B cell (primary cell): Measurements from ENCODE around the gene PLP2.
"Not testable (repeated sequence)": the region's sequence is repeated elsewhere in the genome, so short reads cannot be mapped to it uniquely, and the experiment has no call there.

Experiments used
- EZH2 ChIP-seq: IDR thresholded peaks from 2 replicates; pipeline ENCODE4 v1.6.1; 2012; ENCODE audit warnings: borderline replicate concordance, low read depth, mild to moderate bottlenecking, moderate library complexity, low read length; ENCODE audit not compliant: insufficient read depth, poor library complexity, severe bottlenecking
- TF ChIP-seq, protein P1 (sequence below): fragments of 200-600 bp; IDR thresholded peaks from one replicate; pipeline ENCODE4 v1.8.0; 2022; ENCODE audit warnings: antibody characterized with exemption, mild to moderate bottlenecking

DNA sequence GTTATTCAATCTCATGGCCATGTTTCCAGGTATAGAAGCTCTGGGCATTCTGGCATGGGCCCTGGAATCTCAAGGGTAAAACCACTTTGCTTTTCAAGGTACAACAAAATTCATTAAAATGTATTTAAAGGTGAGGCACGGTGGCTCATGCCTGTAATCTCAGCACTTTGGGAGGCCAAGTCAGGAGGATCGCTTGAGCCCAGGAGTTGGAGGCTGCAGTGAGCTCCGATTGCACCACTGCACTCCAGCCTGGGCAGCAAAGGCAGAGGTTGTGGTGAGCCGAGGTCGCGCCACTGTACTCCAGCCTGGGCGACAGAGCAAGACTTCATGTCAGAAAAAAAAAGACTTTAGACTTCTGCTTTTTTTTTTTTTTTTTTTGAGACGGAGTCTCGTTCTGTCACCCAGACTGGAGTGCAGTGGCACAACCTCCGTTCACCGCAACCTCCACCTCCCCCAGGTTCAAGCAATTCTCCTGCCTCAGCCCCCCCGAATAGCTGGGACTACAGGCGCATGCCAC lies 43.9 kb upstream of the PLP2 start:
- TF ChIP-seq, protein P1, sequence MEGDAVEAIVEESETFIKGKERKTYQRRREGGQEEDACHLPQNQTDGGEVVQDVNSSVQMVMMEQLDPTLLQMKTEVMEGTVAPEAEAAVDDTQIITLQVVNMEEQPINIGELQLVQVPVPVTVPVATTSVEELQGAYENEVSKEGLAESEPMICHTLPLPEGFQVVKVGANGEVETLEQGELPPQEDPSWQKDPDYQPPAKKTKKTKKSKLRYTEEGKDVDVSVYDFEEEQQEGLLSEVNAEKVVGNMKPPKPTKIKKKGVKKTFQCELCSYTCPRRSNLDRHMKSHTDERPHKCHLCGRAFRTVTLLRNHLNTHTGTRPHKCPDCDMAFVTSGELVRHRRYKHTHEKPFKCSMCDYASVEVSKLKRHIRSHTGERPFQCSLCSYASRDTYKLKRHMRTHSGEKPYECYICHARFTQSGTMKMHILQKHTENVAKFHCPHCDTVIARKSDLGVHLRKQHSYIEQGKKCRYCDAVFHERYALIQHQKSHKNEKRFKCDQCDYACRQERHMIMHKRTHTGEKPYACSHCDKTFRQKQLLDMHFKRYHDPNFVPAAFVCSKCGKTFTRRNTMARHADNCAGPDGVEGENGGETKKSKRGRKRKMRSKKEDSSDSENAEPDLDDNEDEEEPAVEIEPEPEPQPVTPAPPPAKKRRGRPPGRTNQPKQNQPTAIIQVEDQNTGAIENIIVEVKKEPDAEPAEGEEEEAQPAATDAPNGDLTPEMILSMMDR, result not testable (repeated sequence)
- TF ChIP-seq EZH2, result not testable (repeated sequence)
